Measurements from ENCODE around the gene LSM12. TPM values are rescaled to one million over a fixed set of nuclear protein-coding genes. Genes with fewer than 3 reads are reported as not detected.
A peak's percentile ranks its signal among the peaks of the same experiment; 100 is the strongest.

Gene LSM12
- total RNA-seq, 1 experiment from 2014 or later: 128 TPM

GRCh38 chr17:44053125-44053872, 13.2 kb downstream of the LSM12 start:
- TF ChIP-seq CTCF (conservative IDR thresholded peaks at IDR 0.05): no peak
- H3K4me1 ChIP-seq (ENCODE audit: insufficient read depth, low read length): no peaks in the 10 kb centered on the region
- H3K14ac ChIP-seq (ENCODE audit: insufficient read depth, low read length): no peak overlapping the region
- no peak overlapping the region for H3K56ac ChIP-seq (ENCODE audit: insufficient read length, low read depth, low read length)
- peak; percentile 17 for DNase-seq
- H4K91ac ChIP-seq (ENCODE audit: insufficient read length, low read depth, low read length): no peak overlapping the region
- Mint-ChIP-seq H3K36me3 (ENCODE audit: insufficient read depth in 1 of 3, low read depth in 3 of 3) (peaks cover 33 to 78% (median 66%) of the 10 kb centered on the region in 3 experiments), H3K27me3 (ENCODE audit: low read depth) (no peaks in the 10 kb centered on the region), H3K9me3 (no peaks in the 10 kb centered on the region), H3K4me3 (no peak overlapping the region), H3K27ac (peak overlapping the region in 2 of 3 experiments; percentile 26 to 59; a peak in 3 of 7 replicates), H3K4me1 (no peaks in the 10 kb centered on the region)
- no peak overlapping the region for H2AFZ ChIP-seq (ENCODE audit: low read length)
- no peak overlapping the region for H2BK15ac ChIP-seq (ENCODE audit: low read depth, low read length)
- no peak overlapping the region for H3K4me2 ChIP-seq (ENCODE audit: insufficient read depth, insufficient read length, low read length)
- H3K23me2 ChIP-seq (ENCODE audit: insufficient read length, low read depth, low read length, poor library complexity, severe bottlenecking): no peaks in the 10 kb centered on the region
- no peak overlapping the region for H3K9ac ChIP-seq (ENCODE audit: extremely low read depth, insufficient read length, low read length)
- no CpG with 5 or more reads among the region's 3 CpGs for WGBS (ENCODE audit: extremely low coverage, insufficient read length, low lambda C conversion rate)
- no peak overlapping the region for H2BK120ac ChIP-seq (ENCODE audit: low read depth, low read length, poor library complexity, severe bottlenecking)
- H3T11ph ChIP-seq (ENCODE audit: low read length): no peak overlapping the region
- no peaks in the 10 kb centered on the region for H3K27me3 ChIP-seq (ENCODE audit: insufficient read depth, low read length)
- no peak overlapping the region for H3K18ac ChIP-seq (ENCODE audit: insufficient read length, low read depth, low read length)
- H3K23ac ChIP-seq (ENCODE audit: insufficient read length, low read depth, low read length): no peak overlapping the region
- H3K4ac ChIP-seq (ENCODE audit: low read depth, low read length): no peak overlapping the region
- no peak overlapping the region for H2BK5ac ChIP-seq (ENCODE audit: insufficient read length, low read length)
- H2AK5ac ChIP-seq (ENCODE audit: insufficient read length, low read length): no peak overlapping the region
- peaks cover 16% of the 10 kb centered on the region for H3K79me1 ChIP-seq (ENCODE audit: insufficient read depth, low read depth, low read length, poor library complexity, severe bottlenecking)
- no peak overlapping the region for H4K5ac ChIP-seq (ENCODE audit: insufficient read length, low read depth, low read length)
- H2BK20ac ChIP-seq (ENCODE audit: low read depth, low read length, poor library complexity, severe bottlenecking): no peak overlapping the region
- no peaks in the 10 kb centered on the region for H3K9me3 ChIP-seq (ENCODE audit: control insufficient read depth, low read depth, low read length)
- no peak overlapping the region for H4K8ac ChIP-seq (replicated peaks; ENCODE audit: insufficient read length, low read depth, low read length)
- H2BK12ac ChIP-seq (ENCODE audit: insufficient read length, low read depth, low read length): no peak overlapping the region
- no peaks in the 10 kb centered on the region for H4K20me1 ChIP-seq (ENCODE audit: control insufficient read depth, insufficient read depth, insufficient read length)
- H3K27ac ChIP-seq (ENCODE audit: insufficient read length, low read depth, low read length): no peak overlapping the region
- H3K79me2 ChIP-seq (ENCODE audit: insufficient read depth, low read length): peaks cover 24% of the 10 kb centered on the region

All from H9 (cell line).